ENCODE measurements around the gene MCC. TPM values are rescaled to one million over a fixed set of nuclear protein-coding genes. Genes with fewer than 3 reads are reported as not detected.

Gene MCC
- total RNA-seq, 4 donors from 2014 or later: 57.7 to 91.5 (median 76.0) TPM

DNA sequence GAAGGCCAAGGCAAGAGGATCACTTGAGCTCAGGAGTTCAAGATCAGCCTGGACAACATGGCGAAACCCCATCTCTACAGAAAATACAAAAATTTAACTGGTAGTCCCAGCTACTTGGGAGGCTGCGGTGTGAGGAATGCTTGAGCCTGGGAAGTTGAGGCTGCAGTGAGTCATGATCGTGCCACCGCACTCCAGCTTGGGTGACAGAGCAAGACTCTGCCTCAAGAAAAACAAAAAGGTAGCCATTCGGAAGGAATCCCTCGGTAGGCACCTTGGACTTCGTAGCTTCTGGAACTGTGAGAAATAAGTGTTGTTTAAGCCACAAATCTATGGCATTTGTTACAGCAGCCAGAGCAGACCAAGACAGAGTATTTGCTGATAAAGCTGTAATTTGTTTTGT, 337.4 kb downstream of the MCC start:
- TF ChIP-seq, protein P1, sequence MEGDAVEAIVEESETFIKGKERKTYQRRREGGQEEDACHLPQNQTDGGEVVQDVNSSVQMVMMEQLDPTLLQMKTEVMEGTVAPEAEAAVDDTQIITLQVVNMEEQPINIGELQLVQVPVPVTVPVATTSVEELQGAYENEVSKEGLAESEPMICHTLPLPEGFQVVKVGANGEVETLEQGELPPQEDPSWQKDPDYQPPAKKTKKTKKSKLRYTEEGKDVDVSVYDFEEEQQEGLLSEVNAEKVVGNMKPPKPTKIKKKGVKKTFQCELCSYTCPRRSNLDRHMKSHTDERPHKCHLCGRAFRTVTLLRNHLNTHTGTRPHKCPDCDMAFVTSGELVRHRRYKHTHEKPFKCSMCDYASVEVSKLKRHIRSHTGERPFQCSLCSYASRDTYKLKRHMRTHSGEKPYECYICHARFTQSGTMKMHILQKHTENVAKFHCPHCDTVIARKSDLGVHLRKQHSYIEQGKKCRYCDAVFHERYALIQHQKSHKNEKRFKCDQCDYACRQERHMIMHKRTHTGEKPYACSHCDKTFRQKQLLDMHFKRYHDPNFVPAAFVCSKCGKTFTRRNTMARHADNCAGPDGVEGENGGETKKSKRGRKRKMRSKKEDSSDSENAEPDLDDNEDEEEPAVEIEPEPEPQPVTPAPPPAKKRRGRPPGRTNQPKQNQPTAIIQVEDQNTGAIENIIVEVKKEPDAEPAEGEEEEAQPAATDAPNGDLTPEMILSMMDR (IDR thresholded peaks at IDR 0.05): no peak
- TF ChIP-seq POLR2A (IDR thresholded peaks at IDR 0.05): no peak
- 96 to 97% methylated on average over 7 of the region's 7 CpGs for WGBS, 2 donors
- no peak overlapping the region for H3K4me3 ChIP-seq (ENCODE audit: low read depth, poor library complexity, severe bottlenecking)

DNA sequence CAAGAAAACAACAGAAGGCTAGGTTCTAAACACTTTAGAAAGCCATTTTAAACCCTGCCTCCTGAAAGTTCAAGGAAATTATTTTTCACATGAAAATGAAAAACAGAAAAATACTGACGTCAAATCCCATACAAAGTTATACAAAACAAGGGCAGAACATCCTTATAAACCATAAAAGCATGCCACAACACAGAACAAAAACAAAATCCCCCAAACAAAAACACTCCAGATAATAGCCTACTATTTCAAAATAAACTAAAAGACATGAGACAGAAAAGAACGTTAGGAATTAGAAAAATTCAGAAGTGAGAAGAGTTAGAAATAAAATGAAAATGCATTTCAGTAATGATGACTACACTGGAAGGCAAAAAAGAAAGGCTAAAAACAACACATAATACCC, 338.0 kb downstream of the MCC start:
- no peak for DNase-seq (ENCODE audit: low spot score in 2 of 2)
- TF ChIP-seq, protein P1 (IDR thresholded peaks at IDR 0.05): no peak
- no peak for TF ChIP-seq POLR2A (IDR thresholded peaks at IDR 0.05)
- intact Hi-C loops (cut with DNase I; ENCODE audit: low total_unique reads): no loop called here

More for the DNA sequence above, 337.4 kb downstream of the MCC start:
- intact Hi-C loops (cut with DNase I; ENCODE audit: low total_unique reads): no loop called here
- no peak for DNase-seq (ENCODE audit: low spot score in 2 of 2)

DNA sequence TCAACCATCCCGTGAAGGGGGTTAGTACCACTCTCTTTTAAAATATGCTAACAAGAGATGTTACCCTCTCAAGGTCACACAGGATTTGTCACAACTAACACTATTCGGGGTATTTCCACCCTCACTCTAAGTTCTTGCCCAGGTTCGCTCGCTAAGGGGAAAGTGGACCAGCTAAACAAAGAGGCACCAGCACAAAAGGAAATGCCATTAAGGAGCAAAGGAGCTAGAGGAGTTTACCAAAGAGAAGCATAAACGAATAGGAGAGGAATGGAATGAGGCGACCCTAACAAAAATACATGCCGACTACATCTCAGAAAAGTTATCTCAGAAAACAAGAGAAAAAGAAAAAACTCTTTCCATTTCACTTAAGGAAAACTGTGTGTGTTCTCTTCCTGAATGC, 340.7 kb downstream of the MCC start:
- intact Hi-C loops (cut with DNase I; ENCODE audit: low total_unique reads): no loop called here
- WGBS, 2 donors: 89 to 90% methylated on average over 7 of the region's 7 CpGs
- no peak for DNase-seq (ENCODE audit: low spot score in 2 of 2)
- TF ChIP-seq, protein P1 (IDR thresholded peaks at IDR 0.05): no peak
- TF ChIP-seq POLR2A (IDR thresholded peaks at IDR 0.05): no peak
- H3K4me3 ChIP-seq (ENCODE audit: low read depth, poor library complexity, severe bottlenecking): no peak overlapping the region

More for the DNA sequence above, 338.0 kb downstream of the MCC start:
- no peak overlapping the region for H3K4me3 ChIP-seq (ENCODE audit: low read depth, poor library complexity, severe bottlenecking)
- 77 to 79% methylated on average over 2 of the region's 2 CpGs for WGBS, 2 donors

DNA sequence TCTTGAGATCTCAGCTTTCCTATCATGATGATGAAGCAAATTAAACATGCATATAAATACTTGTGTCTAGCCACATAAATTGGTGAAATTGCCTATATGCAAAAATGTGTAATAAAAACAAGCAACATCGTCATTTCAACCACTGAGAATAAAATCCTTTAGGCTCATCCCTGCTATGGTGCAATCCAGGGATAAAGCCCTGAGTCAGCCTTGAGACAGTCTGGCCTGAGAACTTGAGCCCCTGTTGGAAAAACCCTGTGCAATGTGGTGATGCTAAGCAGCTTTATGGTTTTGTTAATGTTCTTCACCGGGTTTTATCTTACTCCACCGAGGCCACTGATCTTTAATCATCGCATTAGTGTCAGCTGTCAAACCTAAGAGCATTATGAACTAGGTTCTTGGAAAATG, 341.1 kb downstream of the MCC start:
- 52 to 70% methylated on average over 4 of the region's 4 CpGs for WGBS, 2 donors
- H3K4me3 ChIP-seq (ENCODE audit: low read depth, poor library complexity, severe bottlenecking): no peak overlapping the region
- TF ChIP-seq, protein P1 (IDR thresholded peaks at IDR 0.05): no peak
- no peak for TF ChIP-seq POLR2A (IDR thresholded peaks at IDR 0.05)
- DNase-seq (ENCODE audit: low spot score in 2 of 2): no peak
- intact Hi-C loops (cut with DNase I; ENCODE audit: low total_unique reads): no loop called here

DNA sequence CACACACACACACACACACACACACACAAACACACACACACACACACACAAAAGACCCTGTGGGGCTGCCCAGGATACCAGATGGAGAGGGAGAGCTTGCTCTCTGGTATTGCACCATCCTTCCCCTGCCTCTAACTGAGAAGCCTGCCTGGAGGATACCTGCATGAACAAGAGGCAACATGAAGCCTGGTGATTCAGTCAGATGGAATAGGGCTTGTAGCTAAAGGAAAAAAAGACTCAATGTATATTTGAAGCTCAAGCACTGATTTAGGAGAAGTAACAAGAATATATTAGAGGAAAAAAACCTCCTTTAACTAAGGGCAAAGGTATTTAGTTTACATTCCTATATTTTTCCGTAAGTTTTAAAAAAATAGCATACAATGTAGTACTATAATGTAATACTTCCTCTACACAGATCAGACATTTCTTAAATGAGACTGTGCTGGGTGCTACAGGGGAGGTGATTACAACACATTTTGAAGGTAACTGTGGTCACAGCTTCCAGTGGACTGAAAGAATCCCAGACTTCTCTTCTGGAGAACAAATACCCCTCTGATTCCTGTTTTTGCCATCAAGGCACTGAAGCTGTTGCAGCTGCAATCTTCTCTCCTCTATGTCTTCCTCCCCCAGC, 342.4 kb downstream of the MCC start:
- intact Hi-C loops (cut with DNase I; ENCODE audit: low total_unique reads): no loop called here
- no peak for DNase-seq (ENCODE audit: low spot score in 2 of 2)
- 22 to 45% methylated on average over 1 of the region's 1 CpG for WGBS, 2 donors
- TF ChIP-seq, protein P1 (IDR thresholded peaks at IDR 0.05): no peak
- no peak for TF ChIP-seq POLR2A (IDR thresholded peaks at IDR 0.05)
- H3K4me3 ChIP-seq (ENCODE audit: low read depth, poor library complexity, severe bottlenecking): no peak overlapping the region

DNA sequence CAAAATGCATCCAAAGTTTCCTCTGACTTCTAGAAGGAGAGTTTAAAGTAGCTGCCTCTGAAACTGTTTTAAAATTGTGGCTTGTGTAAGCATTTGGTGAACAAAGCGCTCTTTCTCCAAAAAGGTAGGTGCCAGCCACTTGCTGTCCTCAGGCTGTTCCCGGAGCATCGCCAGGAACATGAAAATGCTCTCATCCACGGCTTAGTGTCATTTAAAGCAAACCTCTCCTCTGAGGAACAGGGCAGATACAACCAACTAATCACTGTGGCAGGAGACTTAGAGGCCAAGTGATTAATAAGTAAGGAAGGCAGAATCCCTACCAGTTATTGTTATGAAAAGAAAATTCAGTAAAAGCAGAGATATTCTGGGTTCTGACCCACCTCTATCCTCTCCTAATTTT, 346.1 kb downstream of the MCC start:
- intact Hi-C loops (cut with DNase I; ENCODE audit: low total_unique reads): no loop called here
- no peak overlapping the region for H3K4me3 ChIP-seq (ENCODE audit: low read depth, poor library complexity, severe bottlenecking)
- TF ChIP-seq, protein P1 (IDR thresholded peaks at IDR 0.05): no peak
- TF ChIP-seq POLR2A (IDR thresholded peaks at IDR 0.05): no peak
- DNase-seq (ENCODE audit: low spot score in 2 of 2): no peak
- 45 to 55% methylated on average over 4 of the region's 4 CpGs for WGBS, 2 donors
